Activated CD8-positive, alpha-beta memory T cell treated with anti-CD3 and anti-CD28 coated beads, Interleukin-2, amount 50 U/mL, for 48 hours (primary cell): ENCODE results near the gene CTDSP2.
"Not testable (repeated sequence)": the region's sequence is repeated elsewhere in the genome, so short reads cannot be mapped to it uniquely, and the experiment has no call there.

Source experiments
- DNase-seq: peaks from one replicate; pipeline ENCODE4 v3.0.0-alpha.2; 2020

CTDSP2 gene

DNA sequence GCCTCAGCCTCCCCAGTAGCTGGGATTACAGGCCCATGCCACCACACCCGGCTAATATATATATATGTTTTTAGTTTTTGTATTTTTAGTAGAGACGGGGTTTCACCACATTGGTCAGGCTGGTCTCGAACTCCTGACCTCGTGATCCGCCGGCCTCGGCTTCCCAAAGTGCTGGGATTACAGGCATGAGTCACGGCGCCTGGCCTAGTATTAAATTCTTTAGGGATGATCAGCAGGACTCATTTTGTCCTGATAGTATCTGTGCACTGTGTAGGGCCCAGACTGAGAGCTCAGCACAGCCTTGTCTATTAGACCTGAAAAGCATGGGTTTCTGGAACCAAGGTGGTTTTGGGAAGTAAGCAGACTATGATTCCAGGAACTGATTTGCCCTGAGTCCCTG is 34.5 kb upstream of the CTDSP2 start:
- DNase-seq: not testable (repeated sequence)

DNA sequence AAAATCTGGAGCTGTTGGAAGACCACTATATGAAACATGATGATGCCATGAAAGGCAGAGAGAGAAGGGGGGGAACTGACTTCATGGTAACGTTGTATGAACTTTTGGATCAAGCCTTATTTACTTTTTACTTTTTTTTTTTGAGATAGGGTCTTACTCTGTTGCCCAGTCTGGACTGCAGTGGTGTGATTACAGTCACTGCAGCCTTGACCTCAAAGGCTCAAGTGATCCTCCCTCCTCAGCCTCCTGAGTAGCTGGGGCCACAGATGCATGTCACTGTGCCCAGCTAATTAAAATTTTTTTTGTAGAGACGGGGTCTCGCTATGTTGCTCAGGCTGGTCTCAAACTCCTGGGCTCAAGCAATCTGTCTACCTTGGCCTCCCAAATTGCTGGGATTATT is 31.3 kb upstream of the CTDSP2 start:
- no peak for DNase-seq

GRCh38 chr12:57875753-57876547 is 29.4 kb upstream of the CTDSP2 start:
- no peak for DNase-seq

GRCh38 chr12:57874166-57875108 is 27.9 kb upstream of the CTDSP2 start:
- no peak for DNase-seq

- no peak for DNase-seq
These were observed 25.8 kb upstream of the CTDSP2 start for GRCh38 chr12:57872362-57872761.

GRCh38 chr12:57869927-57870318 is 23.4 kb upstream of the CTDSP2 start:
- no peak for DNase-seq

DNA sequence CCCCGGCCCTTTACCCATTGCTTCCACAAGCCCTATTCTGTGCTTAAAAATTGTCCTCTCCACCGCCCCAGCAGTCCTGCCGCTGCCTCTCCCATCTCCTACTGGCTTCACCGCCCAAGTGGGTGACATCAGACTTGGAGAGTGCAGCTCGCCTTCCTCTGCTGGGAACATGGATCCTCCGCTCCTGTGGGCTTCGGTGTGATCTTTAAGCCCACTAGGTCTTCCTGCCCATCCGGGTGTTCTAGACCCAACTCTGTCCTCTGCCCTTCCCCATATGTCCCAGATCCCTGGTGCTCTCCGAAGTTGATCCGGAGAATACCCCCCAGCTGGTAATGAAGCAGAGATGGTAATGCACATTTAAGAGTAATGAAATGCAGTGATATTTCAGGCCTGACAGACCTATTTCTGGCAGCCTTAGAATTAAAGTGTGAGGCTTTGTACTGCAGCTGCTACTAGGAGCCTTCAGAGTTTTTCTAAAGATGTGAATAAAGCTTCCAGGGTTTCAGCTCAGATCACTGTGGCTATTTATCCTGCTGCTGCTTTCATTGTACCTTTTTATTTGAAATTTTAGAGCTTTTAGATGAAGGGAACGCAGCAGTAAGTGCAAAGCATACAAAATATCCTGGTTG is 22.9 kb upstream of the CTDSP2 start:
- DNase-seq: no peak

GRCh38 chr12:57868851-57869268 is 22.3 kb upstream of the CTDSP2 start:
- no peak for DNase-seq

DNA sequence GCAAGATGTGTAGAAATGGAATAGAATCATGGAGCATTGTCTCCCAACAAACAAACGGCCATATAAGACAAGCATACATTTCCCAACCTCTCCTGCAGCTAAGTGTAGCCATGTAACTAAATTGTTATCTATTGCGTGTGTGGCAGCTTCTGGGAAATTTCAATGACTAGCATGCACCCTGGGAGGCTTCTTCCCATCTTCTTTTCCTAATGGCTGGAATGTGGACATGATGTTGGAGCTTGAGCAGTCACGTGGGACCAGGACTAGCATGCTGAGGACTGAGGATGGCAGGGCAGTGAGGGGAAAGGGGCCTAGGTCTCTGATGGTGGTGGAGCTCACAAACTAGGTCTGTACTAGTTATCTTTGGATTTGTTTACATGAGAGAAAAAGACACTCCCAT is 21.7 kb upstream of the CTDSP2 start:
- no peak for DNase-seq

DNA sequence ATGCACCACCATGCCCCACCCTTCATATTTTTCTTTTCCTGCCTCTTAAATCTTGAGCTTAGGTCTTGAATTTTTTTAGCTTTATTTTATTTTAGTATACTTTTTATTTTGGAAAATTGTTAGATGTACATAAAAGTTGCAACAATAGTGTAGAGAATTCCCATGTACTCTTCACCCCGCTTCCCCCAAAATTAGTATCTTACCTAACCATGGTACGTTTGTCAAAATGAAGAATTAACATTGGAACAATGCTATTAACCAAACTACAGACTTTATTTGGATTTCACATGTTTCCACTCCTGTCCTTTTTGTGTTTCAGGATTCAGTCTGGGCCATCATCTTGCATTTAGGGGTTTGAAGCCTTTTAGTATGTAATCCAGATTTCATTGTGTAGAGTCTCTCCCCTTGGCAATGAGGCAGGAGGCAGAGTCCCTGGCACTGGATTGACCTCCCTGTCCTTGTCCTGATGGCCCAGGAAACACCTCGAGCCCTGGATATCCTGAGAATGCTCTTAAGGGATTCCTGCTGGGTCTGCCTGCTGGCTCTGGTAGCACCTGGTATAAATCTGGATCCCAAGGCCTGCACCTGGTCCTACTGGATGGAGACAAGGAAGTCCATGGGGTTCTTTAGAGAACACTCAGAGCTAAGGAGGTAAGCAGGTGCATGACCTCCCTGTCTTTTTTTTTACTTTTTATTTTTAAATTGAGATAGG is 19.9 kb upstream of the CTDSP2 start:
- DNase-seq: no peak

- DNase-seq: peak; percentile 74
These were observed 18.7 kb upstream of the CTDSP2 start for GRCh38 chr12:57865084-57865751.

GRCh38 chr12:57864442-57865083 is 18.0 kb upstream of the CTDSP2 start:
- DNase-seq: no peak

- DNase-seq: no peak
These were observed 17.1 kb upstream of the CTDSP2 start for GRCh38 chr12:57863676-57864075.

GRCh38 chr12:57861967-57862366 is 15.4 kb upstream of the CTDSP2 start:
- no peak for DNase-seq

DNA sequence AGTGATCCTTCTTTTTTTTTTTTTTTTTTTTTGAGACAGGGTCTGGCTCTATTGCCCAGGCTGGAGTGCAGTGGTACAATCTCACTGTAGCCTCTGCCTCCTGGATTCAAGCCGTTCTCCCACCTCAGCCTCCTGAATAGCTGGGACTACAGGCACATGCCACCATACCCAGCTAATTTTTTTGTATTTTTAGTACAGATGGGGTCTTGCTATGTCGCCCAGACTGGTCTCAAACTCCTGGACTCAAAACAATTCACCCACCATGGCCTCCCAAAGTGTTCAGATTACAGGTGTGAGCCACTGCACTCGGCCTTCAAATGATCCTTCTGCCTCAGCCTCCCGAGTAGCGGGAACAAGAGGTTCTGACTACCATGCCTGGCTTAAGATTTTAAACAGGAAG is 14.4 kb upstream of the CTDSP2 start:
- DNase-seq: not testable (repeated sequence)

- DNase-seq: no peak
These were observed 12.6 kb upstream of the CTDSP2 start for GRCh38 chr12:57859121-57859520.

GRCh38 chr12:57858123-57858522 is 11.6 kb upstream of the CTDSP2 start:
- DNase-seq: not testable (repeated sequence)

DNA sequence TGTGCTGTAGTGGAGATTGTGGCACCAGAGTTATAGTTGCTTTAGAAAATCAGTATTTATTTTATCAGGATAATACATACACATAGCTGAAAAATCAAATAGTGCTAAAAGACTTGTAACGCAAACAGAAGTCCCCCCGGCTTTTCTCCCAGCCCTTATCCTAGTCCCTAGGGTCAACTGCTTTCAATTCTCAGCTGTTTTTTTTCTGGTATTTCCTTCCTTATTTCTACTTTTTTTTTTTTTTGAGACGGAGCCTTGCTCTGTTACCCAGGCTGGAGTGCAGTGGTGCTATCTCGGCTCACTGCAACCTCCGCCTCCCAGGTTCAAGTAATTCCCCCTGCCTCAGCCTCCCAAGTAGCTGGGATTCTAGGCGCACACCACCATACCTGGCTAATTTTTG is 8.4 kb upstream of the CTDSP2 start:
- DNase-seq: no peak

- no peak for DNase-seq
These were observed 7.5 kb upstream of the CTDSP2 start for GRCh38 chr12:57853864-57854556.

DNA sequence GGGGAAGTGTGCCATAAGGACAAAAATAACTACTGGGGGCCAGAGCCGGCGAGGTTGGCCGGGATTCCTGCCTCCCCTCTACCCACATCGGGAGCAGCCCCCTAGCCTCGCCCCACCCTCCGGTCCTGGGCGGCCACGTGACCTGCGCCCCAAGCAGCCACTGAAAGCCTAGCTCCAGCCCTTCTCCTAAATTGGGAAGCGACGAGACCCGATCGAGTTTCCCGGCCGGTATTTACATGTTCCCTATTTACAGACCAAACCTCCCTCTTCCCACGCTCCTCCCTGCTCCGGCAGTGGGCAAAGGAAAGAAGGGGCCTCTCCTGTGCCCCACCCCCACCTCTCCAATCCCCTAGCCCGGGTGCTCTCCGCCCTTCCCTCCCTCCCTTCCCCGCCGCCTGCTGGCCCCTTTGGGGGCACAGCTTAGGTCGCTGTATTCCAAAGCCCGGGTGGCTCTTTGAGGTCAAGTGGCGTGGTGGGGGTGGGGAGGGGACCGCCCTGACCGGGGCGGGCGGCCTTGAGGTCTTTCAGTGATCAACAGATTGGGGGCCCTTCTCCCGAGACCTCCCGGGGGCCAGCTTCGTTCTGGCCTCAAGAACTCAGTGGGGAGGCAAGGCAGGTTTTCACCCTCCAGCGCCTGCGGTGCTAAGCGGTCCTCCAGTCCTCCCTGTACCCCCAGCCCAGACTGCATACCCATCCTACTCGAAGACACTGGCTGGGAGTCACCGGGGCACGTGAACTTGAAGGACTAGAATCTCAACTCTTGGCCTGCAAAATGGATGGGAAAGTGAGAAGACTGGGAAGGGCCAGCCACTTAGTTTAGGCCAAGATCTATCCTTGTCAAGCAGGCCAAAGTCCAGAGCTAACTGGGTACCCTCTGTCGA is 6.3 kb upstream of the CTDSP2 start:
- DNase-seq: no peak
